Ecto neural progenitor cell (in vitro differentiated cells): ENCODE data around the gene JAKMIP1.

ENCODE experiments used
- DNase-seq: peaks from one replicate; pipeline ENCODE4 v3.0.0-alpha.2; 2018; ENCODE audit warnings: low spot score

JAKMIP1 gene

DNA sequence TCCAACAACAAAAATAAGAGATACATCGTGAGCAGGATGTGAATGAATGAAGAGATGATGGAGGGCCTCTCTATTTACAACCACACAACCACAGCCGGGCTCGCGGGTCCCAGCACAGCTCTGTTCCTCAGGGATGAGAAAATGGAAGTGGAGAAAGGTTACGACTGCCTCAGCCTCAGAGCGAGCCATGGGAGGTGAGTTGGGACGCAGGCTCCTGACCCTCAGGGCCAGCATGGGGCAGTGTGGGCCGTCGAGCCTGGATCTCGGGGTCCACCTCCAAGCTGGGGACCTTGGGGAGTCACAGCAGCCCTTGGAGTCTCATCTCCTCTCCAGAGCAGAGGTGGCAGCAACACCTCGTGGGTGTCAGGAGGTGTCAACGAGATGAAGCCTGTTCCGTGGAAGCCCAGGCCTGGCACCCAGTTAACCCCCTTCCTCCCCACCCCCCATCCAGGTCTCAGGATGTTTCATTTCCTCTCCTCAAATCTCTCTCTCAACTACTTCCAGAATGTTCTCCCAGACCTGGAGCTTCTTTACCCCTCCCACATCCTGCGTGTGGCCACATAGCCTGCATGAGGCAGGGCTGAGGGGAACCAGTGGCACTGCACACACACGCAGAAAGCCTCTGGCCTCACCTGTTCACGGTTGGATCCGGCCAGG, 208.1 kb downstream of the JAKMIP1 start:
- DNase-seq: peak; percentile 26

DNA sequence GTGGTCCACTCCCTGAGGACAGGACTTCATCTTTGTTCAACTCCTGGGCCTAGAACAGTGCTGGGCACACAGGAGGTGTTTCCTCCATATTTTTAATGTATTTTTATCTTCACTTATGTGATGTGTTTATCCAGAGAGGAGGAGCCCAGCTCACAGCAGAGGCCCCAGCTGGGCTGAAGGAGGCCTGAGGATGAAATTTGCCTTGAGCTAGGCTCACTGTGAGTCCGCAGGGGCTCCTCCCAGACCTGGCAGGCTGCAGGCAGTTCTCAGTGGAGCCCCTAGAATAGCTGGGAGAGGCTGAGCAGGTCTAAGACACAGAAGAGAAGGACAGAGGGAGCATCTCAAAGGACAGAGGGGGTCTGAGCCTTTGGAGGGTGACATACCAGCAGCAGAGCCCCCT, 208.9 kb downstream of the JAKMIP1 start:
- peak; percentile 18 for DNase-seq

DNA sequence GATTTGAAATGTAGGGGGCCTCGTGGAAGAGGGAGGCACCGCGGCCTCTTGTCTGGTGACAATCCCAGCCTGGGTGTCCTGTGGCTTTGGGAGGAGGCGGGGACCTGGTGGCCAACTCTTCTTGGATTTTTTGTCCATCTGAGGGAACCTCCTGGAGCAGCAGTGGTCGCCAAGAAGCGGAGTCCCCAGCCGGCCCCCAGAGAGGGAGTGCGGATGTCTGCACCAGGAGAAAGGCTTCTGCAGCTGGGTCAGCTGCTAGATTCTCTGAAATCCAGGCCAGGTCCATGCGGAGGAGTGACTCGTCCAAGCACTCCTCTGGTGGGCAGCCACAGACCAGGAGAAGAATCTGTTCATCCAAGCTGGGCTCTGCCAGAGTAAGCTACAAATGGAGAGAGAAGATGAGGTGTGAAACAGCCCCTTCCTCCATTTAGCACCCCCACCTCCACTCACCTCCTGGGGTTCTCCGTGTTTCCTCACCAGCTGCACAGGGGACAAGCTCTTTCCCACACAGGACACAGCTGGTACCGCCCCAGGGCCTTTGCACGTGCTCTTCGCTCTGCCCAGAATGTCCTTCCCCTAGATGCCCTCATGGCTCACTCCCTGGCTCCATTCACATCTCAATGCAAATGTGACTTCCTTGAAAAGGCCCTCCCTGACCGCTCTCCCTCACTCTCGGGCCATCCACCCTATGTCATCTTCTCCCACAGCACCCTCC, 209.7 kb downstream of the JAKMIP1 start:
- DNase-seq: peak; percentile 27

DNA sequence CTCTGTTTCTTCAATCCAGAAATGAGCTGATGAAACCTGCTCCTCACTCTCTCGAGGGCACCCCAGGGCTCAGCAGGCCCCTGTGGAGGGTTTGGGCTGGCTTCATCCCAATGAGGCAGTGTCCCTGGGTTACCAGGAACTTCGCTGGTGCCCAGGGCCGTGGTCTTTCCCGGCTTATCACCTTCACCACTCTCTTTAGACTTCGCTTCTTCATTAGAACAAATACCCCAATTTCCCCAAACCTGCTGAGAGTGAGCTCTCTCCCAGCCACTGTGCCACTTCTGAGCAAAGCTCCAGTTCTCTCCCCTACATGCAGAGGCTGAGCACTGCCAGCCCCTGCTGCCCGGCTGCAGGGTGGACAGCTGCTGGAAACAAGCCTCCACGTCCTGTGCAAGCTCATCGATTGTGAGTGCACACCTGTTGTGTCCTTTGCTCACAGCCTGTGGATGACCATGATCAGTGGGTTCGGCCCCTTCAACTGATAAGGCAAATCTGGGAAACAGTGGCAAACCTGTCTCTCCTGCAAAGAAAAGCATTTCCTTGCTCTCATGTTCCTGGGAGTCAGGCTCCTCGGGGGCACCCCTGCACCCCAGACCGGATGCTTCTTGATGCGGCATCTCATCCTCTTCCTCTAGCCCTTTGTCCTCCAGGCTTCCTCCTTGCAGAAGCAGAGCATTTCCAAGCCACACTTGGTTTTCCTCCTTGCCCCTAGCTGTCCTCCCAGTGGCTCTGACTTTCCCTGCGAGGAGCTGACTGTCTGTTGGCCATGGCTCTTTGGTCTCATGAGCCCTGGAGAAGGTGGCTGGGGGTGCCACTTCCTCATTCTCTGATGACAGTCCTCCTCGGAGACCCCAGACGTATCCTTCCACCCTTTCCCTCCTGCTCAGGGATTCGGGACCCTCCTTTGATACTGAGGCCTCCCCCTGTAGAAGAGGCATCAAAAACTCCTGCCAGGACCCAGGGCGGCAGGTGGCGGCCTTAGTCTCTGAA, 210.8 kb downstream of the JAKMIP1 start:
- DNase-seq: peak; percentile 28

DNA sequence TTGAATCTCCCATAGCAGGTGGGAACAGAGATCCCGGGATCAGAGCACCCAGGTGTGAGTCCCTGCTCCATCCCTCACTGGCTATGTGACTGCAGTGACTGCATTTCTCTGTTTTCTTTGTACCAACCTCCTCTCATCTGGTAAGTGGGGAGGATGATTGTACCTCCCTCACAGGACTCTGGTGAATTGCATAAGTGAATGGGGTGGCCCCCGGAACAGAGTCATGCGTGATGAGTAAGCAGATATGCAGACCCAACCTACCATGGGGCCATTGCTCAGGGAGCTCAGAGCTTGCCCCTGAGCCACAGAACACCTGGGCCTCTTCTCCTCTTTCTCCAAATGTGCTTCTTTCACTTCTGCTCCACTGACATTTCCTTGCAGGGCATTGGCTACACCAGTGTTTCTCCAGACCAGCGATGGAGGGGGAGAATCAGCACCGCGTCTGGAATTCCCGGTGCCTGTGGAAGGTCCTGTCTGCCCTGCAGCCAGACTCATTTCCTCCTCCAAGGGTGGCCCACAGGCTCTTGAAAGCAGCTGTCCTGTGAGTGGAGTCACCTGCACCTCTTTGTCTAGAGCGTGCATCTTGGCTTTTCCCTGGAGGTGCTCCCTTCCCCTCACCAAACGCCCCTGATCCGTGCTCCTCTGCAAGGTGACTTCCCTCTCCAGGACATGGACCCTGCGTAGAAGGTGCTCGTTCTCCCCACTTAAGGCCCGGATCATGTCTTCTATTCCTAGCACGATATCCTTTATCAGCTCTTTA, 212.1 kb downstream of the JAKMIP1 start:
- peak; percentile 42 for DNase-seq

DNA sequence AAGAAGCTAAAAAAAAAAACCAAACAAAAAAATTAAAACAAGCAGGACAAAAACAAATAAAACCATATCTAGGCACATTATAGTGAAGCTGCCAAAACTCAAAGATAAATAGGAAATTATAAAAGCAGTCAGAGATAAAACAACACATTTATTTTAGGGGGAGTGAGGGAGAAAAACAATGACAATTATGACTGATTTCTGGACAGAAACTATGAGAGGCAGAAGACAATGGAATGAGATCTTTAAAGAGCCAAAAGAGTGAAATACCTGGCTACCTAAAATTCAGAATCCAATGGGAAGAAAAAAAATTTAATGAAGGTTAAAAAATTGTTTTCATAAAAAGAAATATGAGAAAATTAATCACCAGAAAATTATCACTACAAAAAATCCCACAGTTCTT, 215.5 kb downstream of the JAKMIP1 start:
- no peak for DNase-seq

DNA sequence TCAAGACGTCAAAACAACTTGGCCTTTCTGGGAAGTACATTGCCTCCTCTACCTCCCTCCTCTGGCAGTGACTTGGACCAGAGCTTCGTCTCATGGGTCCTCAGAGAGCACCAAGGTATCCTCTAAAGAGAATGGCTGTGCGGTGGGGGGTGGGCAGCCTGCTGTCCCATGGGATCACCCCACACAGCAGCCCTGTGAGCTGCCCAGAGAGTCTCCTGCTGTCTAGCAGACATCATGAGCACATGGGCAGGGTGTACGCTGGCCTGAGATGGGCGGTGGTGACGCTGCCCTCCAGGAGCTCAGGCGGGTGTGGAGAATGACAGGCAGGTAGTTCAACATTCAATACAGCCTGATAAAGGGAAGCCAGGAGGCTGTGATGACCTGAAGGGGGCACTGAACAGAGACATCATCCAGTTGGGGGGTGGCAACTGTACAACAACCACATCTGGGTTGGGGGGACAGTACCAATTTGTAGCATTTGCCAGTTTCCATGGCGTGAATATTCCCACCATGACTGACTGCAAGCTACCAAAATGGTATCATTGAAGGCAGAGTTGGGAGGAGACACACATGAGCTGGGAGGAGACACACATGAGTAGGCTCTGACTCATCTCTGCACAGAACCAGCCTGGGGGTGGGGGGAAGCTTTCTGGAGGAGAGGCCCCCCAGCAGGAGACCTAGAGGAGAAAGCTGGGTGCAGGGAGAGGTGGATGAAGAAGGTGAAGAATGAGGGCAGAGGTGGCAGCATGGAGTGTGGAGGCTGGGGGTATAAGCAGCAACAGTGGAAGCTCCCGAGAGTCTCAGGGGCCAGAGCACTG, 218.0 kb downstream of the JAKMIP1 start:
- peak; percentile 43 for DNase-seq

DNA sequence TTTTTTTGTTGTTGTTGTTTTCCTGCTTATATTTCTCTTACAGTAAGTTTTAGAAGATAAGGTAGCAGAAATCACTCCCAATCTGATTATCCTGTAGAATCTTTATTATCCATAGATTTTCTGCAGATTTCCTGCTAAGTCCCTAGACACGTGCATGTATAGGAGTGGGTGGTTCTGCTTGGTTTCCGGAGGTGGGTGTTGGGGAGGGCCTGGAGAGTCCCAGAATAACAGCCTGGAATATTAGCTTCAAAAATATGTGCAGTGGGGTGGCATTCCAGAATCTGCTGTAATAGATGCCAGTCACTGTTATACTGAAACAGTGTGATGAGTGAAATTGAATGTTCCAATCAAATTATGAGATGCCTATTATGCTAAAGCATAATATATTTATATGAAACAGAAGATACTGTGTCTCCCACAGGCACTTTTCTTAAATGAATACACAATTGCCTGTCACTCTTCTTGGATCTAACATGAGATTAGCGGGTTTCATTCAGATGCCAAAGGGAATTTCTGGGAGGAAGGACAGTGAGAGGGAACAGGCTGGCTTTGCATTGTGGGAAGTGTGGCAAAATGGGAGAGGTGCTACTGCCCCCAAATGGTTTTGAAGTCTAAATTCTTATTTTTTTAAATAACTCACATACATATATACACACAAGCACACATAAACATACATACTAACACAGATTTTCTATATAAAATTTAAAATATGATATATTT, 219.8 kb downstream of the JAKMIP1 start:
- DNase-seq: peak; percentile 15

DNA sequence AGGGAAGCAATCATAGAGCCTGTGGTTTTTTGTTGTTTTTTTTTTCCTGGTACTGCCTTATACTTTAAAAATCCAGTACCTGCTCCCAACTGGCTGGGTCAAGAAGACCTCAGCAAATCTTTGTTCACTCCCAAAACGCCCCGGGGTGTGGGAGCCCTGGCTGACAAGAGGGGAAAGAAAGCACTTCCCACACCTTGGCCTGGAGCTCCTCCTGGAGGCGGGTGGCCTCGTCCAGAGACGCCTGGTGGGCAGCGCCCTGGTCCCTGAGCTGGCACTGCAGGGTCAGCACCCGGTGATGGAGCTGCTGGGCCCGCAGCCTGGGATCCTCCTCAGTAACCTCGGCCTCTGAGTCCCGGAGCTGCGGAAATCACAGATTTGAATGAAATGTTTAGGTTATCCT, 220.4 kb downstream of the JAKMIP1 start:
- DNase-seq: peak; percentile 79

DNA sequence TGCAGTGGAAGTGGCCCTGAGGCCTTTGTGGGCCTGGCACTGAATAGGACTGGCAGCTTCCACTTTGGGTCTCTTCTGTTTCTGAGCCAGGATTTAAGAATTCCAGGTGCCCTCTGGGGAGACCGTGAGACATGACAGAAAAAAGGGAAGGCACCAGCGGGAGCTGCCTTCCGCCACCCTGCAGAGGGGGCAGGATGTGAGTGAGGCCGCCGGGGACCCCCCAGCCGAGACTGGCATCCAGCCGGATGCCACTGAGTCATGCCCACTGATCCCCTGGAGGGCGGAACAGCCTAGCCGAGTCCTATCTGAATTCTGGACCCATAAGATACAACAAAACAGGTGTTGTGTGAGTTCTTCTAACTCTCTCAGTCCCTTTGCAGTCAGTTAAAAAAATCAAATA, 223.4 kb downstream of the JAKMIP1 start:
- DNase-seq: no peak

DNA sequence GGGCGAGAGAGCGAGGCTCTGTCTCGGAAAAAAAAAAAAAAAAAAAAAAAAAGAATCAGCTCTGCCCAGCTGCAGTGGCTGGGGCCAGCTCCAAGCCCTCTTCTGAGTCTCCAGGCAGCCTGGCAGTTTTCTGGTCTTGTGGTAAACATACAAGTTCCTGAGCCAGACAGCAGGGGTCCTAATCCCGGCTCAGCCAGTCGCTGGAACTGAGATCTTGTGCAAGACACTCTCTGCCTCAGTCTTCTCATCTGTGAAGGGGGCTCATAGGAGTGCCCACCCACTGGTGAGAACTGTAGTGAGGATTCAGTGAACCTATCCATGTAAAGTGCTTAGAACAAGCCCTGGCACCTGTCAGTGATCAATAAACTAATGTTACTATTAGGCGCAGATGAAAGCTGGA, 223.9 kb downstream of the JAKMIP1 start:
- no peak for DNase-seq
